HepG2 (cell line): Measurements from ENCODE around the gene TXNRD1. TPM values are rescaled to one million over a fixed set of nuclear protein-coding genes. Genes with fewer than 3 reads are reported as not detected.
"Not testable (repeated sequence)": the region's sequence is repeated elsewhere in the genome, so short reads cannot be mapped to it uniquely, and the experiment has no call there.

ENCODE experiments used
- ATAC-seq: fragments of 200-7000 bp; cut with Tn5 transposase; 3 replicates; pipeline ENCODE4 v1.9.1; 2020; ENCODE audit warnings: mild to moderate bottlenecking, moderate library complexity
- BruUV-seq: library from RNA; stranded (reverse); fragments of 400-500 nt; replicated peaks from 2 replicates; lab custom pipeline; 2021; lab: Mats Ljungman, UMichigan
- CTCF ChIA-PET: fragments of 300-600 bp; formaldehyde crosslinking; extraction: SDS; loops from one replicate; lab custom pipeline; 2021; ENCODE audit warnings: low total read pairs, inconsistent platforms, low intra/inter-chr PET ratio; lab: Yijun Ruan, JAX
- POLR2A ChIA-PET: fragments of 350-600 bp; sonication (Branson Sonifier 250); formaldehyde crosslinking; loops from one replicate; lab custom pipeline; 2020; ENCODE audit warnings: antibody characterized with exemption, inconsistent platforms; lab: Yijun Ruan, JAX
- DNase-seq: peaks from one replicate; pipeline ENCODE4 v3.0.0-alpha.2; 2015; ENCODE audit warnings: low spot score
- FAIRE-seq: peaks from 3 replicates; lab custom pipeline; 2011; peaks lifted over from hg19 to GRCh38; lab: Jason Lieb, UNC
- H2AFZ ChIP-seq: one replicate; pipeline ENCODE4 v1.6.1; 2011; ENCODE audit warnings: low read length, inconsistent platforms
- H3K27ac ChIP-seq: fragments of 300-600 bp; 3 replicates; pipeline ENCODE4 v1.8.0; 2011; ENCODE audit warnings: mixed run types, mild to moderate bottlenecking, mixed read lengths, low read length, inconsistent platforms; ENCODE audit not compliant: insufficient read depth; ENCODE audit errors: extremely low read length
- H3K27me3 ChIP-seq, 2 experiments: fragments of 200-600 bp in 1 of 2; 2 replicates in 1 of 2; 3 replicates in 1 of 2; pipeline versions ENCODE4 v1.6.0 to v1.8.0; 2011; ENCODE audit warnings: low read length in 2 of 2, mild to moderate bottlenecking in 2 of 2, moderate library complexity in 2 of 2, inconsistent platforms in 1 of 2; ENCODE audit not compliant: insufficient read depth in 2 of 2, control insufficient read depth in 1 of 2
- H3K36me3 ChIP-seq, 2 experiments: fragments of 200-600 bp in 1 of 2; replicated peaks in 1 of 2; 2 replicates in 1 of 2; 3 replicates in 1 of 2; pipeline versions ENCODE4 v1.5.1 to v1.8.0; 2011; ENCODE audit warnings: low read length in 2 of 2, inconsistent platforms in 1 of 2; ENCODE audit not compliant: insufficient read depth in 2 of 2, control insufficient read depth in 1 of 2
- H3K4me1 ChIP-seq: 2 replicates; pipeline ENCODE4 v1.5.1; 2012; ENCODE audit warnings: low read length, inconsistent platforms; ENCODE audit not compliant: insufficient read depth
- H3K4me2 ChIP-seq: 2 replicates; pipeline ENCODE4 v1.6.0; 2011; ENCODE audit warnings: low read depth, low read length, inconsistent platforms
- H3K4me3 ChIP-seq, 3 experiments: fragments of 200-600 bp in 1 of 3; sonication (generic), shearing (Covaris generic) in 1 of 3; replicated peaks in 1 of 3; 2 replicates each; pipeline ENCODE4 v1.5.1; 2011 to 2016; ENCODE audit warnings: low read length in 3 of 3, inconsistent platforms in 2 of 3, low read depth in 2 of 3, mild to moderate bottlenecking in 2 of 3, control low read depth in 1 of 3, mixed read lengths in 1 of 3; ENCODE audit not compliant: insufficient read depth in 1 of 3
- H3K79me2 ChIP-seq: one replicate; pipeline ENCODE4 v1.6.1; 2011; ENCODE audit warnings: low read length, inconsistent platforms; ENCODE audit not compliant: insufficient read depth
- H3K9ac ChIP-seq: 2 replicates; pipeline ENCODE4 v1.6.0; 2011; ENCODE audit warnings: mild to moderate bottlenecking, low read depth, low read length, inconsistent platforms; ENCODE audit not compliant: insufficient read depth
- H3K9me3 ChIP-seq: 2 replicates; pipeline ENCODE4 v1.5.1; 2012; ENCODE audit warnings: mild to moderate bottlenecking, low read length
- H4K20me1 ChIP-seq: 2 replicates; pipeline ENCODE4 v1.6.0; 2011; ENCODE audit warnings: inconsistent platforms, mild to moderate bottlenecking, low read length, moderate library complexity; ENCODE audit not compliant: insufficient read depth
- POLR2AphosphoS2 ChIP-seq: IDR thresholded peaks from 2 replicates; pipeline ENCODE4 v1.6.1; 2011; ENCODE audit warnings: low read depth, low read length, improper control_type of control experiment
- ZNF207 ChIP-seq: fragments of 450-650 bp; IDR thresholded peaks from 2 replicates; pipeline ENCODE4 v1.6.1; 2016; ENCODE audit warnings: antibody characterized with exemption, borderline replicate concordance
- WGBS: methylation state at CpG from one replicate; pipeline ENCODE4 v1.1.6; 2017; ENCODE audit warnings: low lambda C conversion rate; 5-methylcytosine and 5-hydroxymethylcytosine counted together
- in situ Hi-C: cut with HindIII; loops from 2 replicates; pipeline ENCODE4 v1.10.0; 2017; ENCODE audit warnings: low pct_unique_long_range_greater_than_20kb; ENCODE audit not compliant: extremely low pct_ligation_motif_present
- intact Hi-C: fragments of 100-400 bp; cut with micrococcal nuclease; formaldehyde crosslinking; loops from one replicate; pipeline ENCODE4 v1.10.0; 2022; ENCODE audit not compliant: unreplicated experiment
- polyA plus RNA-seq, 8 experiments: library from polyadenylated mRNA; depleted of rRNA in 3 of 8; stranded (reverse) in 7 of 8; unstranded in 1 of 8; fragments of >200 nt; fragmentation: Illumina TruSeq in 4 of 8; extraction: Trizol in 4 of 8; gene quantifications; 2 replicates each; pipeline versions ENCODE4 v1.2.1 to v1.2.3, GENCODE V29; 2011 to 2016; ENCODE audit warnings: low read depth in 4 of 8, missing spikeins in 1 of 8, mixed read lengths in 1 of 8; ENCODE audit not compliant: insufficient read depth in 1 of 8
- total RNA-seq, 5 experiments: library from RNA; depleted of rRNA; stranded (reverse); fragments of >200 nt; fragmentation: Illumina TruSeq; extraction: Trizol; gene quantifications; 2 replicates each; pipeline ENCODE4 v1.2.3, GENCODE V29; 2016; ENCODE audit warnings: low read depth in 1 of 5

The TXNRD1 gene
- total and polyA plus RNA-seq, 2 of the 13 experiments (the other 11 are each of a cell fraction or from before 2014, with no cell fraction given), result 54.0 to 190 TPM

GRCh38 chr12:104321949-104322348, 106.4 kb downstream of the TXNRD1 start:
- TF ChIP-seq POLR2AphosphoS2 (0 out of 2 replicates have a peak, but pooled peaks have one; percentile 61), ZNF207 (no peak)
- TF ChIP-seq, all 625 proteins: peak for 1
- H3K36me3 ChIP-seq, result peaks cover 20 to 74% of the 10 kb centered on the region in 2 experiments
- no peak overlapping the region for H3K4me2 ChIP-seq
- no peak overlapping the region for H3K4me3 ChIP-seq
- in situ Hi-C loops, result no loop called here
- 96% methylated on average over 1 of the region's 1 CpG for WGBS
- BruUV-seq, result no TSS peak
- no peaks in the 10 kb centered on the region for H3K79me2 ChIP-seq
- H4K20me1 ChIP-seq, result no peaks in the 10 kb centered on the region
- intact Hi-C loops, result no loop called here
- FAIRE-seq (no peak), DNase-seq (no peak), ATAC-seq (no peak)
- H3K27me3 ChIP-seq, result no peaks in the 10 kb centered on the region
- H3K9ac ChIP-seq, result no peak overlapping the region
- POLR2A ChIA-PET, result no interaction called here
- CTCF ChIA-PET, result no interaction called here
- no peak overlapping the region for H2AFZ ChIP-seq
- no peak overlapping the region for H3K27ac ChIP-seq
- H3K9me3 ChIP-seq, result no peaks in the 10 kb centered on the region
- no peaks in the 10 kb centered on the region for H3K4me1 ChIP-seq

- H3K27me3 ChIP-seq, FAIRE-seq, H3K4me3 ChIP-seq, H3K9ac ChIP-seq, in situ Hi-C loops, H3K79me2 ChIP-seq, CTCF ChIA-PET, intact Hi-C loops, H2AFZ ChIP-seq, ATAC-seq, H3K4me2 ChIP-seq, DNase-seq, H3K9me3 ChIP-seq, H3K27ac ChIP-seq, BruUV-seq, H3K4me1 ChIP-seq, H4K20me1 ChIP-seq, POLR2A ChIA-PET: not testable (repeated sequence)
- WGBS, result 100% methylated on average over 2 of the region's 2 CpGs
- H3K36me3 ChIP-seq, result peaks cover 20 to 74% of the 10 kb centered on the region in 2 experiments
These were observed 107.0 kb downstream of the TXNRD1 start for GRCh38 chr12:104322533-104322932.
